Caco-2 (cell line): Measurements from ENCODE around the gene L1TD1. TPM values are rescaled to one million over a fixed set of nuclear protein-coding genes. Genes with fewer than 3 reads are reported as not detected.
"Not testable (repeated sequence)": the region's sequence is repeated elsewhere in the genome, so short reads cannot be mapped to it uniquely, and the experiment has no call there.

Experiments
- BruUV-seq: library from RNA; stranded (reverse); fragments of 400-500 nt; replicated peaks from 2 replicates; lab custom pipeline; 2021; lab: Mats Ljungman, UMichigan
- CTCF ChIA-PET: fragments of 300-600 bp; sonication (Branson Sonifier 250); formaldehyde crosslinking; loops from one replicate; lab custom pipeline; 2022; ENCODE audit warnings: antibody characterized with exemption; lab: Charles Lee
- POLR2A ChIA-PET: fragments of 300-600 bp; sonication (Branson Sonifier 250); formaldehyde crosslinking; loops from one replicate; lab custom pipeline; 2022; ENCODE audit warnings: antibody characterized with exemption; lab: Charles Lee
- DNase-seq, 2 experiments: peaks; one replicate each; pipeline versions ENCODE4 v3.0.0 to v3.0.0-alpha.2; 2020 to 2022
- H3K27me3 ChIP-seq: replicated peaks from 2 replicates; pipeline ENCODE4 v1.6.0; 2011; ENCODE audit warnings: low read length; ENCODE audit not compliant: control insufficient read depth, insufficient read depth
- H3K36me3 ChIP-seq: 2 replicates; pipeline ENCODE4 v1.5.1; 2011; ENCODE audit warnings: low read length; ENCODE audit not compliant: control insufficient read depth, insufficient read depth
- H3K4me1 ChIP-seq: fragments of 250-450 bp; sonication (Bioruptor Pico); 2 replicates; pipeline ENCODE4 v1.5.1; 2020; ENCODE audit warnings: mild to moderate bottlenecking
- H3K4me3 ChIP-seq: 2 replicates; pipeline ENCODE4 v1.5.1; 2011; ENCODE audit warnings: low read depth, mild to moderate bottlenecking, control low read depth, low read length
- H3K9me3 ChIP-seq: fragments of 250-450 bp; sonication (Bioruptor Pico); 2 replicates; pipeline ENCODE4 v1.5.1; 2020; ENCODE audit warnings: mild to moderate bottlenecking, moderate library complexity
- H3K27ac Mint-ChIP-seq: one replicate; pipeline ENCODE4 v1.8.0; 2022; ENCODE audit warnings: mixed read lengths; ENCODE audit not compliant: unreplicated experiment
- H3K27me3 Mint-ChIP-seq: one replicate; pipeline ENCODE4 v1.8.0; 2022; ENCODE audit warnings: mixed read lengths; ENCODE audit not compliant: insufficient read depth, unreplicated experiment
- H3K36me3 Mint-ChIP-seq: one replicate; pipeline ENCODE4 v1.8.0; 2022; ENCODE audit warnings: mild to moderate bottlenecking, mixed read lengths; ENCODE audit not compliant: insufficient read depth, unreplicated experiment
- H3K4me1 Mint-ChIP-seq: one replicate; pipeline ENCODE4 v1.8.0; 2022; ENCODE audit warnings: low read depth, mixed read lengths; ENCODE audit not compliant: unreplicated experiment
- H3K4me3 Mint-ChIP-seq: one replicate; pipeline ENCODE4 v1.8.0; 2022; ENCODE audit warnings: mild to moderate bottlenecking, moderate library complexity, mixed read lengths; ENCODE audit not compliant: unreplicated experiment
- H3K9me3 Mint-ChIP-seq: one replicate; pipeline ENCODE4 v1.8.0; 2022; ENCODE audit warnings: mixed read lengths; ENCODE audit not compliant: unreplicated experiment
- intact Hi-C: fragments of 100-400 bp; cut with micrococcal nuclease; formaldehyde crosslinking; loops from one replicate; pipeline ENCODE4 v1.10.0; 2022; ENCODE audit not compliant: unreplicated experiment
- total RNA-seq: library from RNA; stranded (reverse); gene quantifications from 2 replicates; pipeline ENCODE4 v1.2.3, GENCODE V29; 2022
- TF ChIP-seq, protein P1 (sequence below), 2 experiments: fragments of 200-600 bp in 1 of 2; IDR thresholded peaks; 1 replicate in 1 of 2; 2 replicates in 1 of 2; pipeline versions ENCODE4 v1.5.1 to v1.8.0; 2011 to 2022; ENCODE audit warnings: antibody characterized with exemption in 1 of 2, control low read depth in 1 of 2, inconsistent platforms in 1 of 2, low read depth in 1 of 2, low read length in 1 of 2, mild to moderate bottlenecking in 1 of 2, moderate library complexity in 1 of 2; ENCODE audit not compliant: insufficient read depth in 1 of 2, severe bottlenecking in 1 of 2, unreplicated experiment in 1 of 2

The L1TD1 gene
- total RNA-seq, 1 experiment from 2014 or later = 0.29 TPM

DNA sequence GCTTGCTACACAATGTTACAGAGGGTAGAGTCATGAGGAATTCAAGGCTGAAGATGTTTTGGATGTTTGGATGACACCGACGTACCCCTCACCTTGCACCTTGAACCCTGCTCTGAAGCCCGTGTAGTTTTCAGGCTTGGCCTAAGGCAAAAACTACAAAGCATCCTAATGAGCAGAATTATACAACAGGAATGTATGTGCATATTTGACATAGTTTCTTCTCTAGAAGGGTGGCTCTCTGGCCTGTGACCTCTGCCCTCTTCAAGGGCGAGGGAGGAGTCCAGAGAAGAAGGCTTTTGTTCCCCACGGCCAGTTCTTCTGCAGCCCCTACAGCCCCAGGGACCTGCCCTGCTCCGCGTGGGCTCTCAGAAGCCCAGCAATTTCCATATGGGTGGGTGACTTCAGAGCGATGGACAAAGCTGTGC lies 43.3 kb downstream of the L1TD1 start:
- peak; percentile 75 to 87 for DNase-seq
- H3K27ac Mint-ChIP-seq = peak overlapping the region; percentile 88
- intact Hi-C loops = loop anchor here (1.0 to 5.0 kb wide), 4 partner anchors 41 to 169 kb away; no protein-coding TSS in a partner anchor
- Histone ChIP-seq H3K27me3 (no peaks in the 10 kb centered on the region), H3K4me3 (no peak overlapping the region), H3K4me1 (peaks cover 30% of the 10 kb centered on the region), H3K36me3 (no peaks in the 10 kb centered on the region), H3K9me3 (no peaks in the 10 kb centered on the region)
- peaks cover 39% of the 10 kb centered on the region for H3K4me1 Mint-ChIP-seq
- TF ChIP-seq, protein P1, sequence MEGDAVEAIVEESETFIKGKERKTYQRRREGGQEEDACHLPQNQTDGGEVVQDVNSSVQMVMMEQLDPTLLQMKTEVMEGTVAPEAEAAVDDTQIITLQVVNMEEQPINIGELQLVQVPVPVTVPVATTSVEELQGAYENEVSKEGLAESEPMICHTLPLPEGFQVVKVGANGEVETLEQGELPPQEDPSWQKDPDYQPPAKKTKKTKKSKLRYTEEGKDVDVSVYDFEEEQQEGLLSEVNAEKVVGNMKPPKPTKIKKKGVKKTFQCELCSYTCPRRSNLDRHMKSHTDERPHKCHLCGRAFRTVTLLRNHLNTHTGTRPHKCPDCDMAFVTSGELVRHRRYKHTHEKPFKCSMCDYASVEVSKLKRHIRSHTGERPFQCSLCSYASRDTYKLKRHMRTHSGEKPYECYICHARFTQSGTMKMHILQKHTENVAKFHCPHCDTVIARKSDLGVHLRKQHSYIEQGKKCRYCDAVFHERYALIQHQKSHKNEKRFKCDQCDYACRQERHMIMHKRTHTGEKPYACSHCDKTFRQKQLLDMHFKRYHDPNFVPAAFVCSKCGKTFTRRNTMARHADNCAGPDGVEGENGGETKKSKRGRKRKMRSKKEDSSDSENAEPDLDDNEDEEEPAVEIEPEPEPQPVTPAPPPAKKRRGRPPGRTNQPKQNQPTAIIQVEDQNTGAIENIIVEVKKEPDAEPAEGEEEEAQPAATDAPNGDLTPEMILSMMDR (IDR thresholded peaks at IDR 0.05; ENCODE audit: insufficient read depth in 1 of 2, low read depth in 1 of 2, low read length in 1 of 2, severe bottlenecking in 1 of 2, unreplicated experiment in 1 of 2) = no peak
- ChIA-PET CTCF (no interaction called here), POLR2A (no interaction called here)
- H3K27me3 Mint-ChIP-seq = no peaks in the 10 kb centered on the region
- no peaks in the 10 kb centered on the region for H3K9me3 Mint-ChIP-seq
- H3K4me3 Mint-ChIP-seq = peak overlapping the region; percentile 34
- peaks cover 36% of the 10 kb centered on the region for H3K36me3 Mint-ChIP-seq
- BruUV-seq = no TSS peak

DNA sequence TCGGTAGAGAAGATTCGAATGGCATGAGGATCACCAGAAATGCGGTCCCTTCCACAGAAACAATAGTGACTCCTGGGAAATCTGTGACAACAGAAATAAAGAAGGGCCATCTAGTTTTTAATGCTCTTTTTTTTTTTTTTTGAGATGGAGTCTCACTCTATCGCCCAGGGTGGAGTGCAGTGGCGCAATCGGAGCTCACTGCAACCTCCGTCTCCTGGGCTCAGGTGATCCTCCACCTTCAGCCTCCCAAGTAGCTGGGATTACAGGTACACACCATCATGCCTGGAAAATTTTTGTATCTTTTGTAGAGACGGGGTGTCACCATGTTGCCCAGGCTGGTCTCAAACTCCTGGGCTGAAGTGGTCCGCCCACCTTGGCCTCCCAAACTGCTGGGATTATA lies 43.9 kb downstream of the L1TD1 start:
- Mint-ChIP-seq H3K27me3 (no peaks in the 10 kb centered on the region), H3K4me1 (peaks cover 34% of the 10 kb centered on the region), H3K9me3 (no peaks in the 10 kb centered on the region), H3K27ac (peak overlapping the region; percentile 88), H3K36me3 (peaks cover 36% of the 10 kb centered on the region), H3K4me3 (peak overlapping the region; percentile 34)
- intact Hi-C loops = loop anchor here (1.0 to 5.0 kb wide), 4 partner anchors 41 to 169 kb away; no protein-coding TSS in a partner anchor
- TF ChIP-seq, protein P1 (IDR thresholded peaks at IDR 0.05; ENCODE audit: insufficient read depth in 1 of 2, low read depth in 1 of 2, low read length in 1 of 2, severe bottlenecking in 1 of 2, unreplicated experiment in 1 of 2) = no peak
- no peak for DNase-seq
- BruUV-seq = no TSS peak
- Histone ChIP-seq H3K9me3 (no peaks in the 10 kb centered on the region), H3K27me3 (no peaks in the 10 kb centered on the region), H3K4me3 (no peak overlapping the region), H3K36me3 (no peaks in the 10 kb centered on the region), H3K4me1 (peaks cover 25% of the 10 kb centered on the region)
- POLR2A ChIA-PET = interaction anchor here (0.7 kb wide), 1 partner anchor 146 kb away, joined by 3 read pairs; no protein-coding TSS in a partner anchor
- CTCF ChIA-PET = no interaction called here

DNA sequence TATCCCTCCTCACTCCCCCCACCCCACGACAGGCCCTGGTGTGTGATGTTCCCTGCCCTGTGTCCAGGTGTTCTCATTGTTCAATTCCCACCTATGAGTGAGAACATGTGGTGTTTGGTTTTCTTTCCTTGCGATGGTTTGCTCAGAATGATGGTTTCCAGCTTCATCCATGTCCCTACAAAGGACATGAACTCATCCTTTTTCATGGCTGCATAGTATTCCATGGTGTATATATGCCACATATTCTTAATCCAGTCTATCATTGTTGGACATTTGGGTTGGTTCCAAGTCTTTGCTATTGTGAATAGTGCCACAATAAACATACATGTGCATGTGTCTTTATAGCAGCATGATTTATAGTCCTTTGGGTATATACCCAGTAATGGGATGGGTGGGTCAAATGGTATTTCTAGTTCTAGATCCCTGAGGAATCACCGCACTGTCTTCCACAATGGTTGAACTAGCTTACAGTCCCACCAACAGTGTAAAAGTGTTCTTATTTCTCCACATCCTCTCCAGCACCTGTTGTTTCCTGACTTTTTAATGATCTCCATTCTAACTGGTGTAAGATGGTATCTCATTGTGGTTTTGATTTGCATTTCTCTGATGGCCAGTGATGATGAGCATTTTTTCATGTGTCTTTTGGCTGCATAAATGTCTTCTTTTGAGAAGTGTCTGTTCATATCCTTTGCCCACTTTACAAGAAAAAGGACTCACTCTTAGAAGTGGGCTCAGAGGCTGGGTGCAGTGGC lies 45.2 kb downstream of the L1TD1 start:
- H3K36me3 ChIP-seq, BruUV-seq, POLR2A ChIA-PET, H3K27me3 Mint-ChIP-seq, DNase-seq, H3K27me3 ChIP-seq, H3K4me3 ChIP-seq, H3K9me3 ChIP-seq, CTCF ChIA-PET, H3K9me3 Mint-ChIP-seq, H3K4me3 Mint-ChIP-seq, H3K27ac Mint-ChIP-seq: not testable (repeated sequence)
- intact Hi-C loops = loop anchor here (5.0 kb wide), 1 partner anchor 167 kb away; no protein-coding TSS in a partner anchor
- peaks cover 36% of the 10 kb centered on the region for H3K36me3 Mint-ChIP-seq
- H3K4me1 ChIP-seq = peaks cover 25% of the 10 kb centered on the region
- H3K4me1 Mint-ChIP-seq = peaks cover 26% of the 10 kb centered on the region
